RWPE2 (cell line): ENCODE measurements around the gene ATPAF1.
"Not testable (repeated sequence)": the region's sequence is repeated elsewhere in the genome, so short reads cannot be mapped to it uniquely, and the experiment has no call there.

ENCODE experiments used
- ATAC-seq: fragments of 200-7000 bp; cut with Tn5 transposase; 3 replicates; pipeline ENCODE4 v1.9.1; 2021; ENCODE audit warnings: low read depth
- DNase-seq: peaks from one replicate; pipeline ENCODE4 v3.0.0-alpha.2; 2020; ENCODE audit warnings: low spot score
- H3K27ac ChIP-seq: fragments of 450-650 bp; 2 replicates; pipeline ENCODE4 v1.5.1; 2017; ENCODE audit warnings: mild to moderate bottlenecking; ENCODE audit not compliant: poor library complexity, severe bottlenecking
- H3K27me3 ChIP-seq: fragments of 250-450 bp; sonication (Bioruptor Pico); 2 replicates; pipeline ENCODE4 v1.5.1; 2021; ENCODE audit warnings: mild to moderate bottlenecking, moderate library complexity; ENCODE audit not compliant: insufficient read depth, poor library complexity, severe bottlenecking
- H3K36me3 ChIP-seq: fragments of 250-450 bp; sonication (Bioruptor Pico); 2 replicates; pipeline ENCODE4 v1.5.1; 2020; ENCODE audit warnings: low read depth, mild to moderate bottlenecking, moderate library complexity
- H3K4me1 ChIP-seq: fragments of 250-450 bp; sonication (Bioruptor Pico); 2 replicates; pipeline ENCODE4 v1.5.1; 2021; ENCODE audit warnings: mild to moderate bottlenecking, moderate library complexity; ENCODE audit not compliant: insufficient read depth, poor library complexity, severe bottlenecking
- H3K4me3 ChIP-seq: fragments of 250-450 bp; sonication (Bioruptor Pico); 2 replicates; pipeline ENCODE4 v1.5.1; 2021; ENCODE audit warnings: mild to moderate bottlenecking, moderate library complexity; ENCODE audit not compliant: severe bottlenecking
- H3K9me3 ChIP-seq: fragments of 250-450 bp; sonication (Bioruptor Pico); 2 replicates; pipeline ENCODE4 v1.5.1; 2021; ENCODE audit warnings: mild to moderate bottlenecking, moderate library complexity; ENCODE audit not compliant: severe bottlenecking
- CTCF ChIP-seq: fragments of 450-650 bp; IDR thresholded peaks from one replicate; pipeline ENCODE4 v1.5.1; 2017; ENCODE audit warnings: mild to moderate bottlenecking, moderate library complexity; ENCODE audit not compliant: poor library complexity, severe bottlenecking

ATPAF1 gene

GRCh38 chr1:46673749-46674182, 5.6 kb upstream of the ATPAF1 start:
- no peaks in the 10 kb centered on the region for H3K27me3 ChIP-seq
- ATAC-seq: no peak
- no peak overlapping the region for H3K27ac ChIP-seq
- no peaks in the 10 kb centered on the region for H3K9me3 ChIP-seq
- no peak for TF ChIP-seq CTCF
- DNase-seq: no peak
- no peaks in the 10 kb centered on the region for H3K4me1 ChIP-seq
- peaks cover 26% of the 10 kb centered on the region for H3K36me3 ChIP-seq
- no peak overlapping the region for H3K4me3 ChIP-seq

- ATAC-seq: no peak
- TF ChIP-seq CTCF: no peak
- no peak overlapping the region for H3K4me3 ChIP-seq
These were observed 4.5 kb upstream of the ATPAF1 start for GRCh38 chr1:46672696-46673095.

DNA sequence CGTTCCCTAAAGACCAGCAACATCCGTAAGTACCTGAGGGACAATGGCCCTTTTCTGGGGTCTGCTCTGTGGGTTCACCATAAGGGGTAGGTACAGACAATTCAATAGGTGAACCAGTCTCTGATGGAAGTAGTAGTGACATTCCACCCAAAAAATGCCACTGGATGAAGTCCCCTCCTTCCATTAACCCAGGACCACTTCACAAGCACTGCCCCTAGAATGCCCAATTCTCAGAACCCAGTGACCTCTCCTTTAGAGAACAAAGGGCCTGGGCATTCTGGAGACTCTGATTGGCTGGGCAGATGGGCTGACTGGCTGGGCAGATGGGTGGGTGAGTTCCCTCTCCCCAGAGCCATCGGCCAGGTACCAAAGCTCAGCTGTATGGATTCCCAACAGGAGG, 3.4 kb upstream of the ATPAF1 start, which contains the start of gene TEX38:
Gene TEX38, plus strand, starts transcription at position 301 of the 400 bp plus-strand sequence. Its CDS starts 81 bp downstream, at position 382.
- H3K27me3 ChIP-seq: no peaks in the 10 kb centered on the region
- no peak within 1 kb of the TSS for H3K4me3 ChIP-seq
- peaks cover 13% of the 10 kb centered on the region; the same call in 1 of the 2 replicates for H3K36me3 ChIP-seq
- no peaks in the 10 kb centered on the region for H3K9me3 ChIP-seq
- ATAC-seq (no peak), DNase-seq (no peak)
- TF ChIP-seq CTCF: no peak
- H3K4me1 ChIP-seq: peaks cover 5% of the 10 kb centered on the region
- no peak within 1 kb of the TSS for H3K27ac ChIP-seq

More at GRCh38 chr1:46672696-46673095, 4.5 kb upstream of the ATPAF1 start:
- peaks cover 17% of the 10 kb centered on the region for H3K36me3 ChIP-seq
- no peak for DNase-seq
- H3K27ac ChIP-seq: no peak overlapping the region
- no peaks in the 10 kb centered on the region for H3K27me3 ChIP-seq
- H3K4me1 ChIP-seq: no peaks in the 10 kb centered on the region
- no peaks in the 10 kb centered on the region for H3K9me3 ChIP-seq

- Histone ChIP-seq H3K4me1 (peaks cover 5% of the 10 kb centered on the region), H3K27ac (no peak overlapping the region), H3K36me3 (peaks cover 5% of the 10 kb centered on the region; the same call in 1 of the 2 replicates), H3K27me3 (no peaks in the 10 kb centered on the region), H3K9me3 (no peaks in the 10 kb centered on the region), H3K4me3 (no peak overlapping the region)
- DNase-seq: no peak
- no peak for TF ChIP-seq CTCF
- ATAC-seq: no peak
These were observed 2.0 kb upstream of the ATPAF1 start for GRCh38 chr1:46670134-46670533.

DNA sequence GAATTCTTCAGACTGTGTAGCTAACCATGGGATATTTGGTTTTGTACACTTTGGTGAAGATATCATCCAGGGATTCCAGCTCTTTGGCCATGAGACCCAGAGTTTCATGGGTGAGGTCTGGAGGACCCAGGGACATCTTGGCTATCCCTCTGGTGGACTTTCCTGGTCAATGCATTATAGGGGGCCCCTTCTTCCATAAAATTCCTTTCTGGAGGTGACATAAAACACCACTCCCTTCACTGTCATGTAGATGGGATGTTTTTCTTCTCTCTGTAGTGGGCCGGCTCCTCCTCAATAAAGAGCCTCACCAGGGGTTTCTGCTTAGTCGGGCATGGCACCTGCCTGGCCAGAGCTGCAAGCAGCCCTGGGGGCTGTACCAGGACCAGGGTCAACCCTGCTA, 2.2 kb downstream of the ATPAF1 start:
- Histone ChIP-seq H3K27me3 (no peaks in the 10 kb centered on the region), H3K4me3 (no peak overlapping the region), H3K4me1 (peaks cover 5% of the 10 kb centered on the region), H3K27ac (no peak overlapping the region), H3K36me3 (peaks cover 35% of the 10 kb centered on the region), H3K9me3 (no peaks in the 10 kb centered on the region)
- no peak for TF ChIP-seq CTCF
- DNase-seq (no peak), ATAC-seq (no peak)

DNA sequence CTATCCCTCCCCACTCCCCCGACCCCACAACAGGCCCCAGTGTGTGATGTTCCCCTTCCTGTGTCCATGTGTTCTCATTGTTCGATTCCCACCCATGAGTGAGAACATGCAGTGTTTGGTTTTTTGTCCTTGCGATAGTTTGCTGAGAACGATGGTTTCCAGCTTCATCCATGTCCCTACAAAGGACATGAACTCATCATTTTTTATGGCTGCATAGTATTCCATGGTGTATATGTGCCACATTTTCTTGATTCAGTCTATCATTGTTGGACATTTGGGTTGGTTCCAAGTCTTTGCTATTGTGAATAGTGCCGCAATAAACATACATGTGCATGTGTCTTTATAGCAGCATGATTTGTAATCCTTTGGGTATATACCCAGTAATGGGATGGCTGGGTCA, 5.2 kb downstream of the ATPAF1 start:
- H3K36me3 ChIP-seq: peaks cover 50% of the 10 kb centered on the region
- not testable (repeated sequence) for H3K4me1 ChIP-seq, ATAC-seq, H3K4me3 ChIP-seq, H3K27ac ChIP-seq, H3K9me3 ChIP-seq, H3K27me3 ChIP-seq, DNase-seq

DNA sequence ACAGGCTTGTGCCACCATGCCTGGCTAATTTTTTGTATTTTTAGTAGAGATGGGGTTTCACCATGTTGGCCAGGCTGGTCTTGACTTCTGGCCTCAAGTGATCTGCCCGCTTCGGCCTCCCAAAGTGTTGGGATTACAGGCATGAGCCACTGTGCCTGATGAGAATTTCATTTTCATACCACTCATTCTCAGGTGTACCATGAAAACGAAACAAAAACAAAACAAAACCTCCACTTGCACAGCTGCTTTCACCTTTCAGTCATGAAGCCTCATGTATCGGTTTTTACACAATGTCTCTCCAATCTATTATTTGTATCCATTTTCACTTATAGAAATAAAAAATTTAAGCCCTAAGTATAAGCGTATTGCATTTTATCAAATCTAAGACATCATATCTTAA, 8.0 kb downstream of the ATPAF1 start:
- not testable (repeated sequence) for H3K4me1 ChIP-seq, ATAC-seq, H3K9me3 ChIP-seq, H3K4me3 ChIP-seq, DNase-seq, H3K27ac ChIP-seq, H3K27me3 ChIP-seq
- peaks cover 70% of the 10 kb centered on the region for H3K36me3 ChIP-seq
